HepG2 (cell line): ENCODE measurements around the gene TBC1D19. TPM values are rescaled to one million over a fixed set of nuclear protein-coding genes. Genes with fewer than 3 reads are reported as not detected.
A peak's percentile ranks its signal among the peaks of the same experiment; 100 is the strongest.

Source experiments
- CBFB ChIP-seq: sonication (generic); formaldehyde crosslinking; IDR thresholded peaks from 2 replicates; pipeline ENCODE4 v1.4.0; 2020; ENCODE audit warnings: missing genetic modification reagents
- CBX1 ChIP-seq: IDR thresholded peaks from one replicate; pipeline ENCODE4 v1.6.1; 2016; ENCODE audit warnings: antibody characterized with exemption, low read depth
- MBNL3 ChIP-seq: fragments of 250-450 bp; sonication (Bioruptor Pico); conservative IDR thresholded peaks from 2 replicates; pipeline ENCODE4 v1.8.0; 2022; ENCODE audit warnings: mild to moderate bottlenecking, inconsistent platforms
- NFIC ChIP-seq: IDR thresholded peaks from 2 replicates; pipeline ENCODE4 v1.6.1; 2012; ENCODE audit warnings: mild to moderate bottlenecking, low read length, inconsistent platforms
- NKX3-1 ChIP-seq: sonication (generic); formaldehyde crosslinking; IDR thresholded peaks from 2 replicates; pipeline ENCODE4 v1.5.0; 2020; ENCODE audit warnings: missing genetic modification reagents
- NR2F6 ChIP-seq, 2 experiments: IDR thresholded peaks; 2 replicates each; pipeline ENCODE4 v1.6.1; 2016; ENCODE audit warnings: antibody characterized with exemption in 1 of 2, mild to moderate bottlenecking in 1 of 2
- PAXIP1 ChIP-seq: sonication (generic); formaldehyde crosslinking; conservative IDR thresholded peaks from 2 replicates; pipeline ENCODE4 v1.4.0; 2020; ENCODE audit warnings: mild to moderate bottlenecking, missing genetic modification reagents, moderate library complexity
- SMC3 ChIP-seq: IDR thresholded peaks from 2 replicates; pipeline ENCODE4 v1.6.1; 2011; ENCODE audit warnings: low read length, improper control_type of control experiment
- ZNF563 ChIP-seq: sonication (generic); formaldehyde crosslinking; IDR thresholded peaks from 2 replicates; pipeline ENCODE4 v1.8.0; 2022; ENCODE audit warnings: mild to moderate bottlenecking, moderate library complexity, missing genetic modification reagents
- ZNF567 ChIP-seq: sonication (generic); formaldehyde crosslinking; IDR thresholded peaks from 2 replicates; pipeline ENCODE4 v1.8.1; 2023; ENCODE audit warnings: mild to moderate bottlenecking, missing genetic modification reagents, borderline replicate concordance
- ZNF703 ChIP-seq: sonication (generic); formaldehyde crosslinking; IDR thresholded peaks from 2 replicates; pipeline ENCODE4 v1.5.1; 2020; ENCODE audit warnings: missing genetic modification reagents, mild to moderate bottlenecking, moderate library complexity, borderline replicate concordance
- polyA plus RNA-seq, 8 experiments: library from polyadenylated mRNA; depleted of rRNA in 3 of 8; stranded (reverse) in 7 of 8; unstranded in 1 of 8; fragments of >200 nt; fragmentation: Illumina TruSeq in 4 of 8; extraction: Trizol in 4 of 8; gene quantifications; 2 replicates each; pipeline versions ENCODE4 v1.2.1 to v1.2.3, GENCODE V29; 2011 to 2016; ENCODE audit warnings: low read depth in 4 of 8, missing spikeins in 1 of 8, mixed read lengths in 1 of 8; ENCODE audit not compliant: insufficient read depth in 1 of 8
- total RNA-seq, 5 experiments: library from RNA; depleted of rRNA; stranded (reverse); fragments of >200 nt; fragmentation: Illumina TruSeq; extraction: Trizol; gene quantifications; 2 replicates each; pipeline ENCODE4 v1.2.3, GENCODE V29; 2016; ENCODE audit warnings: low read depth in 1 of 5
- TF ChIP-seq, protein P1 (sequence below): sonication (generic); formaldehyde crosslinking; IDR thresholded peaks from one replicate; pipeline ENCODE4 v1.5.1; 2020; ENCODE audit warnings: mild to moderate bottlenecking, missing genetic modification reagents; ENCODE audit errors: not compliant biosample characterization
- TF ChIP-seq, protein P2 (sequence below): sonication (generic); formaldehyde crosslinking; IDR thresholded peaks from 2 replicates; pipeline ENCODE4 v1.5.0; 2020; ENCODE audit warnings: missing genetic modification reagents, mild to moderate bottlenecking, borderline replicate concordance
- TF ChIP-seq, protein P3 (sequence below): sonication (generic); formaldehyde crosslinking; IDR thresholded peaks from 2 replicates; pipeline ENCODE4 v1.4.0; 2020; ENCODE audit warnings: mild to moderate bottlenecking, missing genetic modification reagents, borderline replicate concordance

TBC1D19 gene
- total and polyA plus RNA-seq, 2 of the 13 experiments (the other 11 are each of a cell fraction or from before 2014, with no cell fraction given) = 1.6 to 3.5 TPM

- TF ChIP-seq, protein P1, sequence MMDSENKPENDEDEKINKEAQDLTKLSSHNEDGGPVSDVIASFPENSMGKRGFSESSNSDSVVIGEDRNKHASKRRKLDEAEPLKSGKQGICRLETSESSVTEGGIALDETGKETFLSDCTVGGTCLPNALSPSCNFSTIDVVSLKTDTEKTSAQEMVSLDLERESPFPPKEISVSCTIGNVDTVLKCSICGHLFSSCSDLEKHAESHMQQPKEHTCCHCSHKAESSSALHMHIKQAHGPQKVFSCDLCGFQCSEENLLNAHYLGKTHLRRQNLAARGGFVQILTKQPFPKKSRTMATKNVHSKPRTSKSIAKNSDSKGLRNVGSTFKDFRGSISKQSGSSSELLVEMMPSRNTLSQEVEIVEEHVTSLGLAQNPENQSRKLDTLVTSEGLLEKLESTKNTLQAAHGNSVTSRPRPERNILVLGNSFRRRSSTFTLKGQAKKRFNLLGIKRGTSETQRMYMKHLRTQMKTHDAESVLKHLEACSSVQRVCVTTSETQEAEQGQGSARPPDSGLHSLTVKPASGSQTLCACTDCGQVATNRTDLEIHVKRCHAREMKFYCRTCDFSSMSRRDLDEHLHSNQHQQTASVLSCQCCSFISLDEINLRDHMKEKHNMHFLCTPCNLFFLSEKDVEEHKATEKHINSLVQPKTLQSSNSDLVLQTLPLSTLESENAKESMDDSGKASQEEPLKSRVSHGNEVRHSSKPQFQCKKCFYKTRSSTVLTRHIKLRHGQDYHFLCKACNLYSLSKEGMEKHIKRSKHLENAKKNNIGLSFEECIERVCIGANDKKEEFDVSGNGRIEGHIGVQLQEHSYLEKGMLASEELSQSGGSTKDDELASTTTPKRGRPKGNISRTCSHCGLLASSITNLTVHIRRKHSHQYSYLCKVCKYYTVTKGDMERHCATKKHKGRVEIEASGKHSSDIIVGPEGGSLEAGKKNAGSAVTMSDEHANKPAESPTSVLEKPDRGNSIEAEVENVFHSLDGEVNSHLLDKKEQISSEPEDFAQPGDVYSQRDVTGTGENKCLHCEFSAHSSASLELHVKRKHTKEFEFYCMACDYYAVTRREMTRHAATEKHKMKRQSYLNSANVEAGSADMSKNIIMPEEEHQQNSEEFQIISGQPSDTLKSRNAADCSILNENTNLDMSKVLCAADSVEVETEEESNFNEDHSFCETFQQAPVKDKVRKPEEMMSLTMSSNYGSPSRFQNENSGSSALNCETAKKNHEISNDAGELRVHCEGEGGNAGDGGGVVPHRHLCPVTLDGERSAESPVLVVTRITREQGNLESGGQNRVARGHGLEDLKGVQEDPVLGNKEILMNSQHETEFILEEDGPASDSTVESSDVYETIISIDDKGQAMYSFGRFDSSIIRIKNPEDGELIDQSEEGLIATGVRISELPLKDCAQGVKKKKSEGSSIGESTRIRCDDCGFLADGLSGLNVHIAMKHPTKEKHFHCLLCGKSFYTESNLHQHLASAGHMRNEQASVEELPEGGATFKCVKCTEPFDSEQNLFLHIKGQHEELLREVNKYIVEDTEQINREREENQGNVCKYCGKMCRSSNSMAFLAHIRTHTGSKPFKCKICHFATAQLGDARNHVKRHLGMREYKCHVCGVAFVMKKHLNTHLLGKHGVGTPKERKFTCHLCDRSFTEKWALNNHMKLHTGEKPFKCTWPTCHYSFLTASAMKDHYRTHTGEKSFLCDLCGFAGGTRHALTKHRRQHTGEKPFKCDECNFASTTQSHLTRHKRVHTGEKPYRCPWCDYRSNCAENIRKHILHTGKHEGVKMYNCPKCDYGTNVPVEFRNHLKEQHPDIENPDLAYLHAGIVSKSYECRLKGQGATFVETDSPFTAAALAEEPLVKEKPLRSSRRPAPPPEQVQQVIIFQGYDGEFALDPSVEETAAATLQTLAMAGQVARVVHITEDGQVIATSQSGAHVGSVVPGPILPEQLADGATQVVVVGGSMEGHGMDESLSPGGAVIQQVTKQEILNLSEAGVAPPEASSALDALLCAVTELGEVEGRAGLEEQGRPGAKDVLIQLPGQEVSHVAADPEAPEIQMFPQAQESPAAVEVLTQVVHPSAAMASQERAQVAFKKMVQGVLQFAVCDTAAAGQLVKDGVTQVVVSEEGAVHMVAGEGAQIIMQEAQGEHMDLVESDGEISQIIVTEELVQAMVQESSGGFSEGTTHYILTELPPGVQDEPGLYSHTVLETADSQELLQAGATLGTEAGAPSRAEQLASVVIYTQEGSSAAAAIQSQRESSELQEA (CRISPR knock-in tag) = peak; percentile 67
- TF ChIP-seq CBFB (peak; percentile 90), PAXIP1 (CRISPR knock-in tag) (0 out of 2 replicates have a peak, but pooled peaks have one; percentile 34), ZNF703 (CRISPR knock-in tag) (no peak; the same call in 1 of the 2 replicates), CBX1 (peak; percentile 100), SMC3 (no peak), NR2F6 (IDR thresholded peaks at IDR 0.05) (no peak), NR2F6 (CRISPR knock-in tag; IDR thresholded peaks at IDR 0.05) (peak; percentile 69), MBNL3 (CRISPR knock-in tag) (no peak), NKX3-1 (peak; percentile 61; the same call in 1 of the 2 replicates), NFIC (no peak), ZNF567 (no peak), ZNF563 (no peak)
- TF ChIP-seq, protein P2, sequence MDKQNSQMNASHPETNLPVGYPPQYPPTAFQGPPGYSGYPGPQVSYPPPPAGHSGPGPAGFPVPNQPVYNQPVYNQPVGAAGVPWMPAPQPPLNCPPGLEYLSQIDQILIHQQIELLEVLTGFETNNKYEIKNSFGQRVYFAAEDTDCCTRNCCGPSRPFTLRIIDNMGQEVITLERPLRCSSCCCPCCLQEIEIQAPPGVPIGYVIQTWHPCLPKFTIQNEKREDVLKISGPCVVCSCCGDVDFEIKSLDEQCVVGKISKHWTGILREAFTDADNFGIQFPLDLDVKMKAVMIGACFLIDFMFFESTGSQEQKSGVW = no peak
- TF ChIP-seq, protein P3, sequence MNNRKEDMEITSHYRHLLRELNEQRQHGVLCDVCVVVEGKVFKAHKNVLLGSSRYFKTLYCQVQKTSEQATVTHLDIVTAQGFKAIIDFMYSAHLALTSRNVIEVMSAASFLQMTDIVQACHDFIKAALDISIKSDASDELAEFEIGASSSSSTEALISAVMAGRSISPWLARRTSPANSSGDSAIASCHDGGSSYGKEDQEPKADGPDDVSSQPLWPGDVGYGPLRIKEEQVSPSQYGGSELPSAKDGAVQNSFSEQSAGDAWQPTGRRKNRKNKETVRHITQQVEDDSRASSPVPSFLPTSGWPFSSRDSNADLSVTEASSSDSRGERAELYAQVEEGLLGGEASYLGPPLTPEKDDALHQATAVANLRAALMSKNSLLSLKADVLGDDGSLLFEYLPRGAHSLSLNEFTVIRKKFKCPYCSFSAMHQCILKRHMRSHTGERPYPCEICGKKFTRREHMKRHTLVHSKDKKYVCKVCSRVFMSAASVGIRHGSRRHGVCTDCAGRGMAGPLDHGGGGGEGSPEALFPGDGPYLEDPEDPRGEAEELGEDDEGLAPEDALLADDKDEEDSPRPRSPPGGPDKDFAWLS (CRISPR knock-in tag) = no peak
These were observed at the start of gene TBC1D19 (continued) for GRCh38 chr4:26583865-26584652.
